Mesendoderm (in vitro differentiated cells): ENCODE measurements around the gene PITPNC1.
"Not testable (repeated sequence)": the region's sequence is repeated elsewhere in the genome, so short reads cannot be mapped to it uniquely, and the experiment has no call there.

Experiments
- DNase-seq: peaks from one replicate; pipeline ENCODE4 v3.0.0; 2013
- H2AK5ac ChIP-seq: 2 replicates; pipeline ENCODE4 v1.6.1; 2013; ENCODE audit warnings: low read length, inconsistent platforms
- H2BK120ac ChIP-seq: 2 replicates; pipeline ENCODE4 v1.6.1; 2013; ENCODE audit warnings: low read depth, mild to moderate bottlenecking, low read length, moderate library complexity, mixed read lengths
- H2BK15ac ChIP-seq: replicated peaks from 2 replicates; pipeline ENCODE4 v1.6.1; 2013; ENCODE audit warnings: low read depth, mild to moderate bottlenecking, moderate library complexity
- H2BK5ac ChIP-seq: 2 replicates; pipeline ENCODE4 v1.6.1; 2013; ENCODE audit warnings: low read length, inconsistent platforms
- H3K18ac ChIP-seq: 2 replicates; pipeline ENCODE4 v1.6.1; 2013; ENCODE audit warnings: mild to moderate bottlenecking, low read length, mixed read lengths
- H3K23ac ChIP-seq: one replicate; pipeline ENCODE4 v1.6.1; 2013; ENCODE audit warnings: low read length
- H3K27ac ChIP-seq: 2 replicates; pipeline ENCODE4 v1.5.1; 2013; ENCODE audit warnings: low read depth, mild to moderate bottlenecking, inconsistent platforms, low read length, moderate library complexity
- H3K27me3 ChIP-seq: 2 replicates; pipeline ENCODE4 v1.6.1; 2013; ENCODE audit warnings: low read length, control low read depth, mild to moderate bottlenecking, inconsistent platforms; ENCODE audit not compliant: insufficient read depth, poor library complexity
- H3K36me3 ChIP-seq: 2 replicates; pipeline ENCODE4 v1.6.1; 2013; ENCODE audit warnings: low read length, inconsistent platforms; ENCODE audit not compliant: control insufficient read depth, insufficient read depth
- H3K4ac ChIP-seq: one replicate; pipeline ENCODE4 v1.6.1; 2013; ENCODE audit warnings: low read depth, mild to moderate bottlenecking, low read length, moderate library complexity
- H3K4me1 ChIP-seq: 2 replicates; pipeline ENCODE4 v1.6.1; 2013; ENCODE audit warnings: low read depth, low read length, inconsistent platforms; ENCODE audit not compliant: control insufficient read depth
- H3K4me2 ChIP-seq: 2 replicates; pipeline ENCODE4 v1.6.1; 2013; ENCODE audit warnings: low read length
- H3K4me3 ChIP-seq: 2 replicates; pipeline ENCODE4 v1.5.1; 2013; ENCODE audit warnings: mild to moderate bottlenecking, low read length
- H3K56ac ChIP-seq: one replicate; pipeline ENCODE4 v1.6.1; 2013; ENCODE audit warnings: low read length
- H3K79me1 ChIP-seq: 2 replicates; pipeline ENCODE4 v1.6.1; 2013; ENCODE audit warnings: low read length, inconsistent platforms
- H3K79me2 ChIP-seq: 2 replicates; pipeline ENCODE4 v1.6.1; 2013; ENCODE audit warnings: mild to moderate bottlenecking, low read length; ENCODE audit not compliant: control insufficient read depth, insufficient read depth
- H3K9ac ChIP-seq: 2 replicates; pipeline ENCODE4 v1.6.1; 2013; ENCODE audit warnings: low read length, inconsistent platforms
- H4K5ac ChIP-seq: one replicate; pipeline ENCODE4 v1.6.1; 2013; ENCODE audit warnings: low read length
- H4K8ac ChIP-seq: one replicate; pipeline ENCODE4 v1.6.1; 2013; ENCODE audit warnings: low read depth, mild to moderate bottlenecking, control low read depth, low read length, moderate library complexity
- WGBS: extraction: QIAGEN DNeasy Blood & Tissue Kit; methylation state at CpG from one replicate; pipeline ENCODE4 v1.1.7; 2013; ENCODE audit warnings: low lambda C conversion rate, missing lambda C conversion rate; ENCODE audit not compliant: insufficient coverage; ENCODE audit errors: extremely low coverage; 5-methylcytosine and 5-hydroxymethylcytosine counted together

PITPNC1 gene

DNA sequence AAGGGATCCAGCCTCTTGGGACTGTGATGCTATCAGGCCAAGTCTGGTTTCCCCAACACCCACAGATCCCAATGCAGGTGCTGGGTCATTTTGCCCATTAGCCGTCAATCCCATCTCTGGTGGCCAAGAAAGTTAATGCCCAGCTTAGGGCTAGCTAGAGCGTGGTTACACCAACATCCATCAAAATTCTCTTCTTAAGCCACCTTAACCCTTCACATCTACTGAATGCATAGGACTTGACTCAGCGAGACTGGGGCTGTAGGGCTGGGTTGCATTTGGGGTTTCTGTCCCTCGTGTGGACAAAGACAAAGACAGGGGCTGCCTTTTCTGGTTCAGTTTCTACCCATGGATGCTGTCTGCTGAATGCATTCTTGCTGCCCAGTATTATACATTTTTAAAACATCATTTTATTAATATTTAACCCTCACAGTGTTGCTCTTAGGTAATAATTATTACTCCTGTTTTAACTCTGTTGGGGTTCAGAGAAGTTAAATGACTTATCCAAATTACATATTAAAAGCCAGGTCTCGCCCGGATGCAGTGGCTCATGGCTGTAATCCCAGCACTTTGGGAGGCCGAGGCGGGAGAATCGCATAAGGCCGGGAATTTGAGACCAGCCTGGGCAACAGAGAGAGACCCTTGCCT is 199.5 kb downstream of the PITPNC1 start:
- Histone ChIP-seq H2BK15ac (no peak overlapping the region), H3K79me1 (no peaks in the 10 kb centered on the region), H3K36me3 (no peaks in the 10 kb centered on the region), H2BK5ac (no peak overlapping the region), H3K79me2 (no peaks in the 10 kb centered on the region), H4K8ac (no peak overlapping the region), H3K18ac (no peak overlapping the region), H3K4me2 (no peak overlapping the region), H3K4me3 (no peak overlapping the region), H3K4me1 (no peaks in the 10 kb centered on the region), H3K23ac (no peak overlapping the region), H3K27ac (no peak overlapping the region), H2AK5ac (no peak overlapping the region), H3K56ac (no peak overlapping the region), H2BK120ac (no peak overlapping the region), H3K27me3 (no peaks in the 10 kb centered on the region), H3K4ac (no peak overlapping the region), H4K5ac (no peak overlapping the region), H3K9ac (no peak overlapping the region)
- no peak for DNase-seq
- WGBS = no CpG with 5 or more reads among the region's 10 CpGs

DNA sequence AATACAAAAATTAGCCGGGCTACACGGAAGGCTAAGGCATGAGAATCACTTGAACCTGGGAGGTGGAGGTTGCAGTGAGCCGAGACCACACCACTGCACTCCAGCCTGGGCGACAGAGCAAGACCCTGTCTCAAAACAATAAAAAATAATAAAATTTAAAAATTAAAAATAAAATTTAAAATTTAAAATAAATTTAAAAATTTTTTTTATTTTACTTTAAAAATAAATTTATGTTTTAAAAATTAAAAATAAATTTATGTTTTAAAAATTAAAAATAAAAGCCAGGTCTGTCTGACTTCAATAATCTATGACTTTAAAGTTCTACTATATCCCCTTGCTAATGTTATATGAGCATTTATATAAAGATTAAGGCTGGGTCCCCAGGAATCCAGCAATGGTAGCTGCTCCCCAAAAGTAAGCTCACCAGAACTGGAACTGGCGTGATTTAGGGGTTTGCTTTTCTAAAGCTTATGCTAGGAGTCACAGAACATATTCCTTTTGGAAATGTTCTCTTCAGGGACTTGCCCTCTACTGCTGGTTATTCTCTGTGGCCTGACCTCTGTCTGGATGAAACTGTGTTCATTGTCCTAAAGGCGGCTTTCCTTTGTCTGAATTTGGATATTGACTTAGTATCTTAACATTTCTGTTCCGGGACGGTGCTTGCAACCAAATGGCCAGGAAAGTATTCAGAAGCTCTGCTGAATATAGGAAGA is 200.5 kb downstream of the PITPNC1 start:
- Histone ChIP-seq H3K9ac (no peak overlapping the region), H3K36me3 (no peaks in the 10 kb centered on the region), H3K27ac (no peak overlapping the region)

DNA sequence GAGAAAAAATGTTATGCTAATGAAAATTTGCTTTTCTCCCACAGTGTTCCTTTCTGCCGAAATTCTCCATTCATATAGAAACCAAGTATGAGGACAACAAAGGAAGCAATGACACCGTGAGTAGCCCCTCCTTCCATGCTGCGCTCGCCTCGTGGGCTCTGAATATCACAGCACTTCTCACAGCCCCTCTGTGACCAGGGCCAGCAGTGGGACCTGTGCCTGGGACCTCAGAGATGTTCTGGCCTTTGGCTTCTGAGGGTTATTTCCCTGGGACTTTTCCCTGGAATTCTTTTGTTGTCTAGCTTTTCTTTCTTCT is 201.0 kb downstream of the PITPNC1 start:
- no peaks in the 10 kb centered on the region for H3K36me3 ChIP-seq
- H2BK120ac ChIP-seq = no peak overlapping the region
- H3K4ac ChIP-seq = no peak overlapping the region
- H3K79me1 ChIP-seq = no peaks in the 10 kb centered on the region
- H3K27me3 ChIP-seq = no peaks in the 10 kb centered on the region
- H2BK15ac ChIP-seq = no peak overlapping the region
- H3K4me3 ChIP-seq = no peak overlapping the region
- no peak overlapping the region for H4K8ac ChIP-seq
- no peak overlapping the region for H3K27ac ChIP-seq
- H3K79me2 ChIP-seq = no peaks in the 10 kb centered on the region
- no peak overlapping the region for H2BK5ac ChIP-seq
- H3K9ac ChIP-seq = no peak overlapping the region
- H2AK5ac ChIP-seq = no peak overlapping the region
- no peak overlapping the region for H3K4me2 ChIP-seq
- no peak overlapping the region for H3K23ac ChIP-seq
- H3K56ac ChIP-seq = no peak overlapping the region
- WGBS = no CpG with 5 or more reads among the region's 5 CpGs
- no peak overlapping the region for H4K5ac ChIP-seq
- DNase-seq = no peak
- no peak overlapping the region for H3K18ac ChIP-seq
- no peaks in the 10 kb centered on the region for H3K4me1 ChIP-seq

More for the DNA sequence above, 200.5 kb downstream of the PITPNC1 start:
- H3K4ac ChIP-seq = no peak overlapping the region
- no peaks in the 10 kb centered on the region for H3K79me2 ChIP-seq
- no peak overlapping the region for H3K56ac ChIP-seq
- H3K4me2 ChIP-seq = no peak overlapping the region
- H3K27me3 ChIP-seq = no peaks in the 10 kb centered on the region
- H4K5ac ChIP-seq = no peak overlapping the region
- H2BK15ac ChIP-seq = no peak overlapping the region
- no peaks in the 10 kb centered on the region for H3K79me1 ChIP-seq
- H3K4me3 ChIP-seq = no peak overlapping the region
- H3K23ac ChIP-seq = no peak overlapping the region
- no CpG with 5 or more reads among the region's 8 CpGs for WGBS
- H2BK120ac ChIP-seq = no peak overlapping the region
- no peaks in the 10 kb centered on the region for H3K4me1 ChIP-seq
- H2AK5ac ChIP-seq = no peak overlapping the region
- DNase-seq = no peak
- no peak overlapping the region for H4K8ac ChIP-seq
- no peak overlapping the region for H3K18ac ChIP-seq
- no peak overlapping the region for H2BK5ac ChIP-seq

DNA sequence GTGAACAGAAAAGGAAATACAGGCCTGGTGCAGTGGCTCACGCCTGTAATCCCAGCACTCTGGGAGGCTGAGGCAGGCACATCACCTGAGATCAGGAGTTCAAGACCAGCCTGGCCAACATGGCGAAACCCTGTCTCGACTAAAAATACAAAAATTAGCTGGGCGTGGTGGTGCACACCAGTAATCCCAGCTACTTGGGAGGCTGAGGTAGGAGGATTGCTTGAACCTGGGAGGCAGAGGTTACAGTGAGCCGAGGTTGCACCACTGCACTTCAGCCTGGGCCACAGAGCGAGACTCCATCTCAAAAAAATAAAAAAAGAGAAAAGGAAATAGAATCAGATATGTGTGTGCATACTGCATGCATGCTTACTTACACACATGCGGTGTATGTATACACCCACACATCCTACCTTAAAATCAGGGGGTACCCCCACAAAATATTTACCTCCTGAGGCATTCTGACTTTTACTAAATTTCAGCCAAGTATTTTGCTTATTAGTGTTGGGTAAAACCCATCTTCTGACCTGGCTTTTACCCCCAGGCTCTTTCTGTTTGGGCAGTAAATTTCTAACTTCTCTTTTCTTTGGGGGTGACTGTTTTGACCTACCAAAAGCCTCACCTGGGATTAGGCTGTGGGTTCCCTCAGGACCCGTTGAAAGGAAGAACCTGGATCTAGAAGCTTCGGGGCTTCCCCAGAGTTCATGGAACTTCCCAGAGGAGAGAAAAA is 201.8 kb downstream of the PITPNC1 start:
- not testable (repeated sequence) for H4K5ac ChIP-seq, H3K56ac ChIP-seq, H3K23ac ChIP-seq, H4K8ac ChIP-seq, H3K9ac ChIP-seq, H3K4me3 ChIP-seq, H3K18ac ChIP-seq, H3K79me2 ChIP-seq, H3K4ac ChIP-seq, H3K27me3 ChIP-seq, H2BK5ac ChIP-seq, H3K4me1 ChIP-seq, H3K79me1 ChIP-seq, H2AK5ac ChIP-seq, H3K4me2 ChIP-seq, H3K36me3 ChIP-seq, DNase-seq, H2BK120ac ChIP-seq, H3K27ac ChIP-seq, H2BK15ac ChIP-seq
- no CpG with 5 or more reads among the region's 9 CpGs for WGBS

DNA sequence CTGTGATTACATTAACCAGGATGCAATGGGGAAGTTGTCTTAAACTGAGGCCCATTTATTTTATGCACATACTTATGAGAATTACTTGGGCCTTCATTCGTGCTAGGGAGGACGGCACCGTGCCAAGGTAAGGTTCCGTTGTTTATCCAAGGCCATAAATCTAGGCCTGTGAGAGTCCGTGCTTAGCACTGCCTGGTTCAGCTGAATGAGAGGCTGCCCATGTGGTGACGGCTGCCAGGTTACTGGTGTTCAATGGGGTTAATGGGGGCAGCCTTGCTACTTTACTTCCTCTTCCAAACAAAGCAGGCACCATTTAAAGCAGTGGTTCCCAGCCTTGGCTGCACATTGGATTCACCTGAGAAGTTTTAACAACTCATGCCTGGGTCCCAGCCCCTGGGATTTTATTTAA is 205.6 kb downstream of the PITPNC1 start:
- Histone ChIP-seq H3K27ac (no peak overlapping the region), H3K4me2 (no peak overlapping the region), H3K23ac (no peak overlapping the region), H3K56ac (no peak overlapping the region), H3K9ac (no peak overlapping the region), H3K4me1 (no peaks in the 10 kb centered on the region), H4K5ac (no peak overlapping the region), H2BK120ac (no peak overlapping the region), H3K27me3 (no peaks in the 10 kb centered on the region), H3K36me3 (no peaks in the 10 kb centered on the region), H3K79me1 (no peaks in the 10 kb centered on the region), H2BK15ac (no peak overlapping the region), H3K18ac (no peak overlapping the region), H3K4ac (no peak overlapping the region), H3K79me2 (no peaks in the 10 kb centered on the region), H2BK5ac (no peak overlapping the region), H3K4me3 (no peak overlapping the region), H4K8ac (no peak overlapping the region), H2AK5ac (no peak overlapping the region)
- no CpG with 5 or more reads among the region's 6 CpGs for WGBS
- no peak for DNase-seq
